Midbrain (tissue), 1 donor: Measurements from ENCODE around the gene RRM1.
"Not testable (repeated sequence)": the region's sequence is repeated elsewhere in the genome, so short reads cannot be mapped to it uniquely, and the experiment has no call there.

ENCODE experiments used
- DNase-seq: peaks from one replicate; lab custom pipeline; 2025; lab: John Stamatoyannopoulos, UW

RRM1 gene

DNA sequence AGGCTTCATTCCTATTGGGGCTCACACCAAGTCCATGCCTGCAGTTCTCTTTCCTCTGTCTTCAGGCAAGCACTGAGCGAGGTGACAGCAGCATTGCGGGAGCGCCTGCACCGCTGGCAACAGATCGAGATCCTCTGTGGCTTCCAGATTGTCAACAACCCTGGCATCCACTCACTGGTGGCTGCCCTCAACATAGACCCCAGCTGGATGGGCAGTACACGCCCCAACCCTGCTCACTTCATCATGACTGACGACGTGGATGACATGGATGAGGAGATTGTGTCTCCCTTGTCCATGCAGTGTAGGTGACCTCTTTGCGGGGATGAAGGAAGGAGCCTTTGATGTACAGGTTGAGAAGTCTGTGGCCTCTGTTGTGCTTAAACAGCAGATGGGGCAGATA is 11.4 kb upstream of the RRM1 start:
- DNase-seq = no peak

DNA sequence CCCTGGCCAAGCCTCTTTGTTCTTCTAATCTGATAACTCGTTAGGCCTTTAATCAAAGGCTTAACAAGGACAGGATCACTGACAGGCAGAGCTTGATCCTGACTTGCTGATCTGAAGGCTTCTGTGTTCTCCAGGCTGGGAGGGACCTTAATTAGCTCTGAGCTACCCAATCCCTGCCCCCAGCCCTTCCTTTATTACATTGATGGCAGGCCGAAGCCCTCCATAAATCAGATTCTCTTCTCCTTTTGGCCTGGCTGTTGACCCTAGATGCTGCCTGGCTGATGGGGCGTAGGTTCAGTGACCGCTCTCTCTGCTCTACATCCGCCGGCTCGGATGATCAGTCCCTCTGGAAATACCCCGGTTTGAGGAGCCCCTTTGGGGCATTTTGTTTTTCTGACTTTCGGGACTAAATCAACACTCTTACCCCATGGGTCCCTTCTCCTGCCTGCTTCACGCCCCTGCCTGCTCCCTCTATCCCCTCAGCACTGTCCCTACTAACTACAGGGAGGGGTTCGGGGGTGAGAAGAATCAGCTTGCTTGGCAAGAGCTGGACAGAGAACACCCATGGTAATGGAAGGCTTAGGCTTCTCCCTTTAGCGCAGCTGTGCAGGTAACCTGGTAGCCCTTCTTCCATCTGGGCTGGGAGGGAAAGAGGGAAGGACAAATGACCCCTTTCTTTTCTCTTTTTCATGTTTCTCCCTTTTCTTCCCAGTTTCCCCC is 10.0 kb upstream of the RRM1 start:
- DNase-seq = no peak

DNA sequence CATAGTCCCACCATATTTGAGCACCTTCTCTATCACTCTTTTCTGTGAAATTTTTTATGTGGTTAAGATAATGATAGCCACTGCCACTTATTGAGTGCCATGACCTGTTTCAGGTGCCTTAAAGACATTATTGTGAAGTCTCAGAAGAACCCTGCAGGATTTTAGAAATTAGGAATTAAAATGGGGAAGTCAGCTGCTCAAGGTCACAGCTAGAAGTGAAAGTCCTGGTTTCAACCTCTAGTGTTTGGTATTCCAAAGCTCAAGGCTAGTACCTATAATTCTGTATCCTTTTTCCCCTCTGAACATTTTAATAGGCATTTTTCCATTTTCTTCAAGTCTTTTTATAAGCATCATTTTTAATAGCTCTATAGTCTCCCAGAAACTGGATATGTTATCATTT is 9.0 kb upstream of the RRM1 start:
- no peak for DNase-seq

DNA sequence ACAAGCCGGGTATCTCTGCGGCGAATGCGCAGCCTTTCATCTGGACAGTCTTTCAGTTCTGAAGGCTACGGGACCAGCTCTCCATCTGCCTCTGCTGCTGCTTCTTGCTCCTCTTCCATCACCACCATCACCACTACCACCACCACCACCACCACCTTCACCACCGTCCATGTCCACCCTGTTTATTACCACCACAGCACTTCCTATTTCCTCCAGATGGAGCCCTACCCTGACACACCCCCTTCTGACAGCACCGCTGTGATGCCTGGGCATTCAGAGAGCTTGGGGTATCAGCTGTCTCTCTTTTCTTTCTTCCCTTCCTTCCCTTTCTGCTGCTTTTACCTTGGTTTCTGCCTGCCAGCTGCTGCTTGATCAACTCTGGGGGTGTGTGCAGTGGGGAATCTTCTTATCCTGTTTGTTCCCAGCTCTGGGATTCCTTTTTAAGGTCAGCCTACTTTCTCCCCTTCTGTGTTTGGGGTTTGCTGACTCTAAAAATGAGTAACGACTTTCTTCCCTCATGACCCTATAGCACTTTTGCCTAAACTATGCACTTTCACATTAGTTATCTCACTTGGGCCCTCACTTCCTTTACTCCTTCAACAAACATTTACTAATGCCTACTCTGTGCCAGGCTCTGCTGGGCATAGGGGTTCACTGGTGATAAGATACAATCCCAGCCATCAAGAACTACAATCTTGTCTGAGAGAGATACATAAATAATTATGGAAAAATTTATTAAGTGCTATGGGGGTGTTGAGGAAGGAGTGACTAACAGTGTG is 7.8 kb upstream of the RRM1 start:
- no peak for DNase-seq

DNA sequence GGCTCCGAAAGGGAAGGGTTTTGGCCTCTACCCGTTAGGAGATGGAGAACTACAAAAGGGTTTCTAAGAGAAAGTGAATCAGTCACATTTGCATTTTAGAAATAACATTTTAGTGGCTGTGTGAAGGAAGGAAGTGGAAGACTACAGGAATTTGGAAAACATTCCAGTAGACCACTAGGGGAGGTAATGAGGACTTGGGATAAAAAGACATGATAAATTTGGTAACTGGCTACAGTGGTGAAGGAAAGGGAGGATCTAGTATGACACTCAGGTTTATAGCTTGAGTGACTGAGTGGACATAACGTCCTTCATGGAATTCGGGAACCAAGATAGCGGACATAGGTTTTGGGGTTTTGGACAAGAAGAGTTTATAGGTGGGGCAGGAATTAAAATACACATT is 7.0 kb upstream of the RRM1 start:
- DNase-seq = no peak

DNA sequence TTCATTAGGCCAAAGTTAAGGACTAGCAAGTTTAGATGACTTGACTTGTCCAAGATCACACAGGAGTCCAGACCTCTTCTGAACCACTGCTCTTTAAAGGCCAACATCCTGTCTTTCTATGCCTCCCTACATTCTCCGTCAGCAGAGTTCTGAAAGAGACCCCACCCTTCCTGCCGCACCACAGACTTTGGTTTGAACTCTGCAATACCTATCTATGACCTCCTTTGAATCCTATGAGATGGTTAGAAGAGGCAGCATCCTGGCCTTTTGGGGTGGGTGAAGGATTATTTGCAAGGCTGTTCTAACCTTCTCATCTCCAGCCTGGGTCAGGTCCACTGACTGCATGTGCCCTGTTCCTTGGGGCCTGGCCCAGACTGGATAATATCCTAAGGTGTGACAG is 4.3 kb upstream of the RRM1 start:
- DNase-seq = no peak

DNA sequence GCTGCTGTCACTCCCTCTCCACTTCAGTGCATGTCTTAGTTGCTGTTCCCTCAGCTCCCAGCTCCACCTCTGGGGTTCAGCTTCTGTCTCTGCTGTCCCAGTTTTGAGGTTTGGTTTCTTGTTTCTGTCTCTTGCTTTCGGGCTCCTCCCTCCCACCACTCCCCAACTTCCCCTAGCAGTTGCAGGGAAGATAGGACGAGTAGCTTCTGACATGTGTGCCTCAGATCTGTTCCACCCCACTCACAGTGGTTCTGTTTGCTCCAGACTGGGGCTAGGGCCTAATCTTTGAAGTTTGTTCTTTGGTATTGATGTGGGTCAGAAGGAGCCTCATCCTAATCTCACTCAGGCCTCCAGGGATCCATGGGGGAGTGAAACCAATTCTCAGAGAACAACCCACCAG is 2.6 kb upstream of the RRM1 start:
- no peak for DNase-seq

DNA sequence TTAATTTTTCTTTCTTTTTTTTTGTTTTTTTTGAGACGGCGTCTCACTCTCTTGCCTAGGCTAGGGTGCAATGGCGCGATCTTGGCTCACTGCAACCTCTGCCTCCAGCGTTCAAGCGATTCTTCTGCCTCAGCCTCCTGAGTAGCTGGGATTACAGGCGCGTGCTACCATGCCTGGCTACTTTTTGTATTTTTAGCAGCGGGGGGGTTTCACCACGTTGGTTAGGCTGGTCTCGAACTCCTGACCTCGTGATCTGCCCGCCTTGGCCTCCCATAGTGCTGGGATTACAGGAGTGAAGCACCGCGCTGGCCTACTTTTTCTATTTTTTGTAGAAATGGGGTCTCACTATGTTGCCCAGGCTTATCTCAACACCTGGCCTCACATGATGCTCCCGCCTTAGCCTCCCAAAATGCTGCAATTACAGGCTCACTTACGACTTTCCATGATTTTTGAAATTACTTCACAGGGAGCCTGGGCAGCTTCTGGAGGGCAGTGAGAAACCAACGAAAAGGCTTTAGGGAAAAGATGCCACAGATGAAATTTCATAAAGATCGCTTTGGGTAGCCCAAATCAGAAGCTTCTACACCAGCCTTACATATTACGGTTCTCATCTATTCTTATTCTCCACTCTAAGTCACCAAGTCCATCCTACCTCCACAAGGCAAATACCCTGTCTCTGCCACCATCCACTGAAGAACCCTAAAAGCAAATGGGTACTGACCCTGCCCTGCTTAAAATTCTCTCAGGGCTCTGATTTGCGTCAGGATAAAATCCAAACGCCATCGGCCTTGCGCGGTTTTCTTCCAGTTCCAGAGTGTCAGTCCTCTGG is 866 bp upstream of the RRM1 start:
- no peak for DNase-seq

DNA sequence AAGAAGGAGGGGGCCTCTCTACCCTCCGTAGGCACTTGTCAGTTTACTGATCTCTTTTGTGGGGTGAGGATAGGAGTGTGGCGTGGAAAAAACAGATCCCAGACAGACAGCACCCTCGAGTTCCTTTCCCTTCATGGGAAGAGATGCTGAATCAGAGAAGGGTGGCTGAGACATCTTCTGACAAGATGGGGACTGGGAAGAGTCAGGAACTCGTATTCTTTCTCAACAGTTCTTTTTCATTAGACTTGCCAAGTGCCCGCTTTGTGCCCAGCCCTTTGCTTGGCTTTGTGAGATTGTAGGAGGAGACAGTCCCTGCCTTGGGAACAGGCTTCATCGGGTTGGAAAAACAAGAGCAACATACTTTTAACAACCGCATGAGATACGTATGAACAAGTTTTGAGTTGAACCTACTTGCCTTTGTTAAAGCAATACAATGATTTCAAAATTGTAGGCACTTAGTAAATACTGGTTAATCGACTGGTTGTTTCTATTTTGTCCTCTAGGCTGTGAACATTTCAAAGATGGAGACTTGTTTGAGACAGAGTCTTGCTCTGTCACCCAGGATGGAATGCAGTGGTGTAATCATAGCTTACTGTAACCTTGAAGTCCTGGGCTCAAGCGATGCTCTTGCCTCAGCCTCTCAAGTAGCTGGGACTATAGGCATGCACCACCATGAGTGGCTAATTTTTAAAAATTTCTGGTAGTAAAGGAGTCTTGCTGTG is 1.1 kb downstream of the RRM1 start:
- no peak for DNase-seq

DNA sequence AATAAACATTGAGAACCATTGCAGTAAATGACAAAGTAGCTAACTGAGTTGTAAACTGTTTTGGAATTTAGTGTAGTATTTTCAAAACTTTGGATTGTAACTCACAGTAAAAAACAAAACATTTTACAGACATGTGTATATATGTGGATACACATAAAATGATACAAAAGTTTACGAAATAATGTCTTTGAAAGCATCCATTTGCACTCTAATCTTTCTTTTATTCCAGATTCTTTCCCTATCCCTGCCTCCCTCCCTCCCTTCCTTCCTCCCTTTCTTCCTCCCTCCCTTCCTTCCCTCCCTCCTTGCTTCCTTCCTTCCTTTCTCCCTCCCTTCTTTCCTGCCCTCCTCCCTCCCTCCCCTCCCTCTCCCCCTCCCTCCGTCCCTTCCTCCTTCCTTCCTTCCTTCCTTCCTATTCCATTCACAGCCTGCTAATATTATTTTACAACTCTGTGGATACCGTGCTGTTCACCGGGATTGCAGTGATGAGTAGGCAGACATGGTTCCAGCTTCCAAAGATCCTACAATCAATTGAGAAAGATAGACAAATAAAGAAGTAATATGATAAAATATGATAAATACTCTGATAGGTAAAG is 3.5 kb downstream of the RRM1 start:
- no peak for DNase-seq

DNA sequence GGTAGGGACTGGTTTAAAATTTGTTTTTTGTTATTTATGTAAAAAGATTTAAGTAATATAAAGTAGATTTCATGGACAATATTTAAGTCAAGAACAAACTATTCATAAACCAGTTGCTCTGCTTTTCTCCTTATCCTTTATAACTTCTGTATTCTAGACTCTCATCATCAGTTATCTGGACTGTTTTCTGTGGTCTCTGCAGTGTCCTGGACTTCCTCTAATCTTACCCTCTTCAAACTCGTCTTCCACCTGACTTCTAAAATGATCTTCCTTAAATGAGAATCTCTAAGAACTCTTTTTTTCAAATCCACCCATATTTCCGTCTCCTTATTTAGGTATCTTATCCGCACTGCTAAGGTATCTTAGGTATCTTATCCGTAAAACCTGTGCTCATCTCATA is 8.1 kb downstream of the RRM1 start:
- no peak for DNase-seq

DNA sequence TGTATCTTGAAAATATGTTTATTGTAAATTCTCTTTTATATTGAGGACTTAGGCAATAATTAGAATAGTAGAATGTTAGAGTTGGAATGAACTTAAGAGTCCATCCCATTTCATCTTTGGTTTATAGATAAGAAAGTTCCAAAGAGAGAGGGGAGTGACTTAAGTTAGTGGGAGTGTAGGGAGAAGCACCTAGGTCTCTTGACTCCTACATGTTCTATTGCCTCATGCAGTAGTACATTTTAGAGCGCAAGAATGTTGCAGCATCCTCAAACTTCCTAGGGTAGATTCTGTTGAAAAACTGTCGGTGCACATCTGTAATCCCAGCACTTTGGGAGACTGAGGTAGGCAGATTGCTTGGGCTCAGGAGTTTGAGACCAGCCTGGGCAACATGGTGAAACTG is 8.7 kb downstream of the RRM1 start:
- no peak for DNase-seq

DNA sequence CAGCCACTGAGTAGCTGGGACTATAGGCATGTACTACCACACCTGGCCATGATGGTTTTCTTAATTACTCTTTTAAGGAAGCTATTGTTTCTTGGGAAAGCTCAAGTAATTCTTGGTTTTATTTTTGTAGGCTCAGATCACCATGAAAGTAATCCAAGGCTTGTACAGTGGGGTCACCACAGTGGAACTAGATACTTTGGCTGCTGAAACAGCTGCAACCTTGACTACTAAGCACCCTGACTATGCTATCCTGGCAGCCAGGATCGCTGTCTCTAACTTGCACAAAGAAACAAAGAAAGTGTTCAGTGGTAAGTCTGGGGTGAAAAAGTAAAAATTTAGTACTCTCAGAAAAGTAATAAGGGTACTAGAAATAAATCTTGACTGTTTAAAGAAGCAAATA is 11.3 kb downstream of the RRM1 start:
- no peak for DNase-seq

DNA sequence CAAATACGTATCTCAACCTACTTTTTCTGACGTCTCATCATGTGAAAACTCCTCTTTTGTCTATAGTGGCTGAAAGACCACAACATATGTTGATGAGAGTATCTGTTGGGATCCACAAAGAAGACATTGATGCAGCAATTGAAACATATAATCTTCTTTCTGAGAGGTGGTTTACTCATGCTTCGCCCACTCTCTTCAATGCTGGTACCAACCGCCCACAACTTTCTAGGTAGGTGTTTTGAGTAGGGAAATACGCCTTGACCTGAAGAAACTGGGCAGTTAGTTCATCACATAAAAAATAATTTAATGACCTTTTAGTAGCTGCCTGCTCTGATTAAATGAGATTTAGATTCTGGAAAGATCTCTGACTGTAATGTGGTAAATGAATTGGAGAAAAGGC is 17.2 kb downstream of the RRM1 start:
- no peak for DNase-seq

DNA sequence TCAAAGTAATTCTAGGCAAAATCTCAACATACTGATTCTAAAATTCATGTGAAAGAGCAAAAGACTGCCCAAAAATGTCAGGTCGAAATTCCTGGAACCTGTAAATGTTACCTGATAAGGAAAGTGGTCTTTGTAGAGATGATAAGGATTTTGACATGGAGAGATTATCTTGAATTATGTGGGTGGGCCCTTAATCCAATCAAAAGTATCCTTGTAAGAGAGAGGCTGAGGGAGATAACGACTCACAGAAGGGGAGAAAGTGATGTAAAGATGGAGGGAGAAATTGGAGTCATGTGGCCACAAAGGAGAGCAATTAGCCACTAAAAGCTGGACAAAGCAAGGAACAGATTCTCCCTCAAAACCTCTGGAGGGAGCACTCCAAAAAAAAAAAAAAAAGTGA is 20.5 kb downstream of the RRM1 start:
- DNase-seq = no peak

DNA sequence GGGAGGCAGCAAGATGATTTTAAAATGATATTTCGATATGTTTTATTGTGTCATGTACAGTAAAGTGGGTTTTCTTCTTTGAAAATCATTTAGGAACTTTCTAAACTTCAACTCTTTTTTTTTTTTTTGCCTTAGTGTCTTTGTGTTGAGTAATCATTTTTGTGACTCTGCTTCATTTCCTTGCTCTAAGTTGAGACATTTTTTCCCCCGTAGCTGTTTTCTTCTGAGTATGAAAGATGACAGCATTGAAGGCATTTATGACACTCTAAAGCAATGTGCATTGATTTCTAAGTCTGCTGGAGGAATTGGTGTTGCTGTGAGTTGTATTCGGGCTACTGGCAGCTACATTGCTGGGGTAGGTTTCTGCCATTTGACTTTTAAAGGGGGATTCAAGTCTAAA is 23.5 kb downstream of the RRM1 start:
- DNase-seq = no peak

DNA sequence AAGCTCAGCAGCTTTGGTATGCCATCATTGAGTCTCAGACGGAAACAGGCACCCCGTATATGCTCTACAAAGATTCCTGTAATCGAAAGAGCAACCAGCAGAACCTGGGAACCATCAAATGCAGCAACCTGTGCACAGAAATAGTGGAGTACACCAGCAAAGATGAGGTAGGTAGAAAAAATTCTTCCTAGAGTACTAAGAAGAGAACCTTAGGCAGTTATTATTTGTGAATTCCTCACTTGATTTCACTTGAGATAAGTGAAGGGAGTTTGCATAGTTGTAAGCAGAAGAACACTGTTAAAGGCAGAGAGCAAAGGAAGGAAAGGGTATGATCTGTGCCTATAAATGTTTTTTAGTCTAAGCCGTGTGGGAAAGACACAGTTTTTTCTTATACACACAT is 28.6 kb downstream of the RRM1 start:
- no peak for DNase-seq

DNA sequence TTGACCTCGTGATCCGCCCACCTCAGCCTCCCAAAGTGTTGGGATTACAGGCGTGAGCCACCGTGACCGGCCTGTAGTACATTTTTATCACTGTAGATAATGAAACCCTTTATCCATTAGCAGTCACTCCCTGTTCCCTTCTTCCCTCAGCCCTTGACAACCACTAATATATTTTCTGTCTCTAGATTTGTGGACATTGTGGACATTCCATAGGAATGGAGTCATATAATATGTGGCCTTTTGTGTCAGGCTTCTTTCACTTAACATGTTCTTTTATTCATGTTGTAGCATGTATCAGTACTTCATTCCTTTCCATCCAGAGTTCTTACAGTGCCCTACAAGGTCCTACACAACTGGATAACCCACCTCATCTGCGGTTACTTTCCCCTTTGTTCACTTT is 30.5 kb downstream of the RRM1 start:
- no peak for DNase-seq

DNA sequence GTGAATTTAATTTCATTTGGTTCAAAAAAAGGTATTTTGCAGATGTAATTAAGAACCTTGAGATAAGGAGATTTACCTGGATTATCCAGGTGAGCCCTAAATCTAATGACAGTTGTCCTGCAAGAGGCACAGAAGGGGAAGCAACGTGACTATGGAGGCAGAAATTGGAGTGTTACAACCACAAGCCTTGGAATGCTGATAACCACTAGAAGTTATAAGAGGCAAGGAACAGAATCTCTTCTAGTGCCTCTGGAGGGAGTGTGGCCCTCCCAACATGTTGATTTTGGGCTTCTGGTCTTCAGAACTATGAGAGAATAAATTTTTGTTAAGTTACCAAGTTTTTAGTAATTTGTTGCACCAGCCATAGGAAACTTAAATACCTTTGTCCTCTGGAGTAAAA is 32.8 kb downstream of the RRM1 start:
- DNase-seq = no peak

DNA sequence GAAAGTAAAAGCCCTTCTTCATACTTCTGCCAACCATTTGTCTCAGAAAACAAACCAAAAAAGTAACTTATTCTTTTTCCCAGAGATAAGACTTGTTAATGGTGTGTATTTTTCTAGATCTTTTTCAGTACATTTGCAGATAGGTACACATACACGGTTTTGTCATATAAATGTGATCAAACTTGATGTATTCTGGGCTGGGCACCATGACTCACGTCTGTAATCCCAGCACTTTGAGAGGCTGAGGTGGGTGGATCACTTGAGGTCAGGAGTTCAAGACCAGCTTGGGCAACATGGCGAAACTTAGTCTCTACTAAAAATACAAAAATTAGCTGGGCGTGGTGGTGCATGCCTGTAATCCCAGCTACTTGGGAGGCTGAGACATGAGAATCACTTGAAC is 35.6 kb downstream of the RRM1 start:
- DNase-seq = not testable (repeated sequence)

DNA sequence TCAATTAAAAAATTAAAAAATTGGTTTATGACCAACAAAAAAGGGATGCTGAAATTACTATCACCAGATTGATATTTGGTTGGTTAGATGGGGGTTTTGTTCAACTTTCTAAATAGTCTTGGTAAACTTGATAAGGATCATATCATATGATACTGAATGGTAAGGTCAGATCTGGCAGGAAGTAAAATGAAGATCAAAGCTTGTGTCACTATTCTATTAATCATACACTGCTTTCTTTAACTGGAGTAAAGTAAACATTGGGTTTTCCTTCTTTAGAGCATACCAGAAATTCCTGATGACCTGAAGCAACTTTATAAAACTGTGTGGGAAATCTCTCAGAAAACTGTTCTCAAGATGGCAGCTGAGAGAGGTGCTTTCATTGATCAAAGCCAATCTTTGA is 40.2 kb downstream of the RRM1 start:
- no peak for DNase-seq

DNA sequence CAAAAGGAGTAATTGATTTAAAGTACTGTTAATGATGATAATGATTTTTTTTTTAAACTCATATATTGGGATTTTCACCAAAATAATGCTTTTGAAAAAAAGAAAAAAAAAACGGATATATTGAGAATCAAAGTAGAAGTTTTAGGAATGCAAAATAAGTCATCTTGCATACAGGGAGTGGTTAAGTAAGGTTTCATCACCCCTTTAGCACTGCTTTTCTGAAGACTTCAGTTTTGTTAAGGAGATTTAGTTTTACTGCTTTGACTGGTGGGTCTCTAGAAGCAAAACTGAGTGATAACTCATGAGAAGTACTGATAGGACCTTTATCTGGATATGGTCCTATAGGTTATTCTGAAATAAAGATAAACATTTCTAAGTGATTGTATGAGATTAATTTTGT is 43.9 kb downstream of the RRM1 start:
- no peak for DNase-seq
